ENCODE results near the gene QSER1.
"Not testable (repeated sequence)": the region's sequence is repeated elsewhere in the genome, so short reads cannot be mapped to it uniquely, and the experiment has no call there.

DNA sequence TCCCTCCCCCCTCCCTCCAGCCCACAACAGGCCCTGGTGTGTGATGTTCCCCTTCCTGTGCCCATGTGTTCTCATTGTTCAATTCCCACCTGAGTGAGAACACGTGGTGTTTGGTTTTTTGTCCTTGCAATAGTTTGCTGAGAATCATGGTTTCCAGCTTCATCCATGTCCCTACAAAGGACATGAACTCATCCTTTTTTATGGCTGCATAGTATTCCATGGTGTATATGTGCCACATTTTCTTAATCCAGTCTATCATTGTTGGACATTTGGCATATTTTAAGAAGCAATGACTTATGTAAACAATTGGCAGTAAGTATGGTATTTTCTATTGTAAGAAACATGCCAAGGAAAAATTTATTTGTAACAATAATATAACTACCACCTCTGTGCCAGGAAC lies 43.6 kb downstream of the QSER1 start:
- TF ChIP-seq, protein P1, sequence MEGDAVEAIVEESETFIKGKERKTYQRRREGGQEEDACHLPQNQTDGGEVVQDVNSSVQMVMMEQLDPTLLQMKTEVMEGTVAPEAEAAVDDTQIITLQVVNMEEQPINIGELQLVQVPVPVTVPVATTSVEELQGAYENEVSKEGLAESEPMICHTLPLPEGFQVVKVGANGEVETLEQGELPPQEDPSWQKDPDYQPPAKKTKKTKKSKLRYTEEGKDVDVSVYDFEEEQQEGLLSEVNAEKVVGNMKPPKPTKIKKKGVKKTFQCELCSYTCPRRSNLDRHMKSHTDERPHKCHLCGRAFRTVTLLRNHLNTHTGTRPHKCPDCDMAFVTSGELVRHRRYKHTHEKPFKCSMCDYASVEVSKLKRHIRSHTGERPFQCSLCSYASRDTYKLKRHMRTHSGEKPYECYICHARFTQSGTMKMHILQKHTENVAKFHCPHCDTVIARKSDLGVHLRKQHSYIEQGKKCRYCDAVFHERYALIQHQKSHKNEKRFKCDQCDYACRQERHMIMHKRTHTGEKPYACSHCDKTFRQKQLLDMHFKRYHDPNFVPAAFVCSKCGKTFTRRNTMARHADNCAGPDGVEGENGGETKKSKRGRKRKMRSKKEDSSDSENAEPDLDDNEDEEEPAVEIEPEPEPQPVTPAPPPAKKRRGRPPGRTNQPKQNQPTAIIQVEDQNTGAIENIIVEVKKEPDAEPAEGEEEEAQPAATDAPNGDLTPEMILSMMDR (conservative IDR thresholded peaks at IDR 0.05; ENCODE audit: low read depth in 2 of 2), result not testable (repeated sequence)
- not testable (repeated sequence) for TF ChIP-seq CREB1 (CRISPR knock-in tag; IDR thresholded peaks at IDR 0.05; ENCODE audit: low read depth)

All from GM23338 (cell line).